HFFc6 (cell line): ENCODE measurements around the gene PDE4D. TPM values are rescaled to one million over a fixed set of nuclear protein-coding genes. Genes with fewer than 3 reads are reported as not detected.

Experiments used
- DNase-seq: peaks from one replicate; pipeline ENCODE4 v3.0.0-alpha.2; 2018
- H3K27ac Mint-ChIP-seq: 2 replicates; pipeline ENCODE4 v1.8.0; 2020; ENCODE audit warnings: mild to moderate bottlenecking, mixed read lengths
- H3K27me3 Mint-ChIP-seq: 2 replicates; pipeline ENCODE4 v1.8.0; 2021; ENCODE audit warnings: mild to moderate bottlenecking, moderate library complexity, mixed read lengths; ENCODE audit not compliant: insufficient read depth
- H3K36me3 Mint-ChIP-seq: 2 replicates; pipeline ENCODE4 v1.8.0; 2021; ENCODE audit warnings: low read depth, mixed read lengths
- H3K4me1 Mint-ChIP-seq: 2 replicates; pipeline ENCODE4 v1.8.0; 2020; ENCODE audit warnings: low read depth, mixed read lengths
- H3K4me3 Mint-ChIP-seq: 2 replicates; pipeline ENCODE4 v1.8.0; 2020; ENCODE audit warnings: mild to moderate bottlenecking, moderate library complexity, mixed read lengths
- H3K9me3 Mint-ChIP-seq: 2 replicates; pipeline ENCODE4 v1.8.0; 2020; ENCODE audit warnings: mild to moderate bottlenecking, mixed read lengths
- total RNA-seq, 6 experiments: library from RNA; stranded (reverse); fragmentation: NEBNext Ultra II Directional; extraction: Animal tissue kit (Norgen Biotek cat#: 25700); gene quantifications; 2 replicates in 1 of 6; 3 replicates in 5 of 6; pipeline ENCODE4 v1.2.3, GENCODE V29; 2021
- TF ChIP-seq, protein P1 (sequence below): fragments of 200-600 bp; sonication (generic); IDR thresholded peaks from 2 replicates; pipeline ENCODE4 v1.5.0; 2021; ENCODE audit warnings: antibody characterized with exemption, mild to moderate bottlenecking

Gene PDE4D
- total RNA-seq, 6 experiments from 2014 or later, result 1.8 to 7.3 (median 6.2) TPM

DNA sequence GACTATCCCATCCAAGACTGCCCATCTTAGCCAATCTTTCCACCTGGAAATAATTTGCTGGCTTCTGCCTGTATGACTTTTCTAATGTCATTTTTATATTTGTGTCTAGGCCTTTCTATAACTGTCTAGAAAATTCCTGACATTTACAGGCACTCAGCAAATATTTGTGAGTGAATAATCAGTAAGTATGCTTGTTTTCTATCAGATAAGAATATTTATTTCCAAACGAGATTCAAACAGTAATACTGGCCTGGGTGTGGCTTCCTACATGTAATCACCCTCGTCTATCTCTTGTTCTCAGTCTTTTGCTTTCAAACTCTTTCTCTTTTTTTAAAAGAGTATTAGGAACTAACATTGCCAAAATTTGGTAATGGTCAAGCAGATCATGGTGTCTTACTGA is 844.4 kb downstream of the PDE4D start:
- Mint-ChIP-seq H3K27me3 (peaks cover 4% of the 10 kb centered on the region), H3K36me3 (no peaks in the 10 kb centered on the region), H3K27ac (no peak overlapping the region), H3K4me3 (no peak overlapping the region), H3K9me3 (no peaks in the 10 kb centered on the region), H3K4me1 (no peaks in the 10 kb centered on the region)
- DNase-seq, result no peak
- TF ChIP-seq, protein P1, sequence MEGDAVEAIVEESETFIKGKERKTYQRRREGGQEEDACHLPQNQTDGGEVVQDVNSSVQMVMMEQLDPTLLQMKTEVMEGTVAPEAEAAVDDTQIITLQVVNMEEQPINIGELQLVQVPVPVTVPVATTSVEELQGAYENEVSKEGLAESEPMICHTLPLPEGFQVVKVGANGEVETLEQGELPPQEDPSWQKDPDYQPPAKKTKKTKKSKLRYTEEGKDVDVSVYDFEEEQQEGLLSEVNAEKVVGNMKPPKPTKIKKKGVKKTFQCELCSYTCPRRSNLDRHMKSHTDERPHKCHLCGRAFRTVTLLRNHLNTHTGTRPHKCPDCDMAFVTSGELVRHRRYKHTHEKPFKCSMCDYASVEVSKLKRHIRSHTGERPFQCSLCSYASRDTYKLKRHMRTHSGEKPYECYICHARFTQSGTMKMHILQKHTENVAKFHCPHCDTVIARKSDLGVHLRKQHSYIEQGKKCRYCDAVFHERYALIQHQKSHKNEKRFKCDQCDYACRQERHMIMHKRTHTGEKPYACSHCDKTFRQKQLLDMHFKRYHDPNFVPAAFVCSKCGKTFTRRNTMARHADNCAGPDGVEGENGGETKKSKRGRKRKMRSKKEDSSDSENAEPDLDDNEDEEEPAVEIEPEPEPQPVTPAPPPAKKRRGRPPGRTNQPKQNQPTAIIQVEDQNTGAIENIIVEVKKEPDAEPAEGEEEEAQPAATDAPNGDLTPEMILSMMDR, result no peak

DNA sequence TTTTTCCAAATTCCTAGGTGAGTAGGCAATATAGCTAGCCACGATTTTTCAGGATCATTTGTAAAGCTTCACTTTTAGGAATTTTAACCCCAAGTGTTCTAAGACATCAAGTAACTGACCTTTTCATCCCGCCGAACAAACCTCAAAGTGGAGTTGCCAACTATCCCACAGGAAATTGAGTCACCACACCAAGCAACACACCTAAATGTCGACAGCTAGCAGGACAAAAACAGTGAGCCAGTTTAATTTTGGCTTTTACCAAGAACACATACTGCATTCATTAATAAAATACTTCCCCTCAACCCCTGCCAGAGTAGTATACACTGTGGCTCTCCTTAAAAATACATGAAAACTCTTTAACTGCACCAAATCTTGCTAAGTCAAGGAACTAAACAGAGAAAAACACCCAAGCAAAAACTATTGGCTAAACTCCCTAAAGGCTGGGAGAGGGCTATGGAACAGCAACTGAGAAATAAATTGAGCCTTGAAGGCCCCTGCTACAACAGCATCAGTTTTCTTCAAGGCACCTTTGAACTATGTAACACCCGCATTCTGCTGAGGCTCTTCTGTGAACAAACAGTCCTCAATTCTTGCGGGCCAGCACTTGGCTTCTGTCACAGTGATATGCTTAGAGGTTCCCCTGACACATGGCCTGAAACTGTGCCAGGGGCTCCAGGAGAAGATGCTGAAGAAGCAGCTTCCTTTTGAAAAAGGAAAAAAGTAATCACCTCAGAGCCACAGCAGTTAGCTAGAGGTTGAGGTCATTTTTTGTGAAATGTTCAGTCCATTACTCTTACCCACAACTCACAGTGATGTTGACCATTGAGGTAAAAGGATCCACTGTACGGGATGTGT is 851.1 kb downstream of the PDE4D start:
- Mint-ChIP-seq H3K4me3 (no peak overlapping the region), H3K4me1 (peaks cover 38% of the 10 kb centered on the region), H3K36me3 (no peaks in the 10 kb centered on the region), H3K27ac (no peak overlapping the region), H3K9me3 (no peaks in the 10 kb centered on the region), H3K27me3 (peaks cover 5% of the 10 kb centered on the region)
- no peak for DNase-seq
- TF ChIP-seq, protein P1, result no peak

DNA sequence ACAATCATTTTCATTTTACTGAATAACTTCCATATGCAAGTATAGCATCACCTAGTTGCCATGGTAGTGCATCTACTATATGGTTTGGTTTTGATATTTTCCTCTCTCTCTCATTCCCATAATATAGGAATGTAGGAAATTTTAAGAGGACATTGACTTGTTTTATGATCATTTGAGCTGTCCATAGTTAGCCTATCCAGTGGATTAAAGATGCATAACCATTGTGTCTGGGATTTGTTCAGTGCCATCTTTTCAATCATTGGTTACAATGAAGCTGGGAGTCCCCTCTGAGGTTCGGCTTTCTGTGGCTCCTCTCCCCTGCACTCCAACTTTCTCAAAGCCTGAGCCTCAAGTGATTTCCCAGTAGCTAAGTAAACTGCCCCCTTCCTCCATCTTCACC is 852.2 kb downstream of the PDE4D start:
- Mint-ChIP-seq H3K27me3 (peaks cover 5% of the 10 kb centered on the region), H3K4me1 (peaks cover 49% of the 10 kb centered on the region), H3K27ac (no peak overlapping the region), H3K9me3 (no peaks in the 10 kb centered on the region), H3K36me3 (no peaks in the 10 kb centered on the region), H3K4me3 (no peak overlapping the region)
- DNase-seq, result no peak
- TF ChIP-seq, protein P1, result no peak

DNA sequence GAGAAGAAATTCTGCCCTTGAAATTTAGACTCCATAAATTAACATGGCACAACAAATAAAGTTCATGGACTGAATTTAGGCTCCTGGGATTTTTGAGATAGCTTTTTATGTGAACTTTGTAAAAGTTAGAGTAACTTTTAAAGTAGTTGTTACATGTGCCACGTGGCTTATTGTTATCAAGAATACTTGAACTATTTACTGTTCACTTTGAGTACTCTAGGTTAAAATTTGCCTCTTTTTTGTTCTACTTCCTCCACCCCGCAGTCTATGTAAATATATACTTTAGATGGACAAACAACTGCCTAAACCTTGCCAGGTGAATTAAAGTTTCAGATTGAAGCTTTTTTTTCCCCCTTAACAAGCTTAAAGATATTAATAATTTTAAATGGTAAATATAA is 852.7 kb downstream of the PDE4D start:
- H3K4me1 Mint-ChIP-seq, result peaks cover 54% of the 10 kb centered on the region
- H3K4me3 Mint-ChIP-seq, result no peak overlapping the region
- TF ChIP-seq, protein P1, result no peak
- DNase-seq, result no peak
- H3K9me3 Mint-ChIP-seq, result no peaks in the 10 kb centered on the region
- H3K36me3 Mint-ChIP-seq, result no peaks in the 10 kb centered on the region
- peaks cover 1% of the 10 kb centered on the region; the same call in 1 of the 2 replicates for H3K27me3 Mint-ChIP-seq
- no peak overlapping the region for H3K27ac Mint-ChIP-seq

DNA sequence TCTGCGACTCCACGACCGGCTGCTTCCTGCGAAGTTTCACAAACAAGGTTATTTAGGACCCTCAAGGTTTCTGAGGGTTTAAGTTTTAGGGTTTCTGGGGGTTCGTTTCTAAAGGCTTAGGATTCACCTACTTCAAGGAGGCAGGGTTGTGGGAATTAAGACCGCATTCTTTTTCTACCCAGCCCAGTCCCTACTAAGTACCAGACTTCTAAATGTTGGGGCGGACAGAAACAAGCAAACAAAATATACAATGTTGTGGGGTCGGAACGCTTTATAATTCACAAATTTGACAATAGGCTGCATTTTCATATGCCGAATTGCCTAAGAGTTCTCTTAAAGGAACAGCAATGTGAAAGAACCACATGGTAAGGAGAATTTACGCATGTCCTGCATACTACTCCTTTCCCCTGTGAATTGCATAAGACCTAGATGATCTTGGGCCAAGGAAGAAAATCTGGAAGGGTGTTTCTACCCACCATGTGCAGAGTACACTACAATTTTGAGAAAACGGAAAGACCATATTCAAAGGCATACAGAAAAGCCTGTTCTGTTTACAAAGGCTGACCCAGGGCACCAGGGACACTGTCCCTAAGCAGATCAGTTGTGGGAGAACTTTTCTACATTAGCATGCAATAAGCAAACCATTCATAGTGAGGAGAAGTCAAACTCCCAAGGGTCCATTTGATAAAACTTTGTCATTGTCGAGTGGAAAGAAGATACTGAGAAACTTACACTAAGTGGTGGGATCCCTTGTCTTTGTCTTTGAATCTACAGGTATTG is 853.3 kb downstream of the PDE4D start:
- no peak for DNase-seq
- H3K27me3 Mint-ChIP-seq, result peaks cover 1% of the 10 kb centered on the region; the same call in 1 of the 2 replicates
- TF ChIP-seq, protein P1, result no peak

More for the DNA sequence above, 853.3 kb downstream of the PDE4D start:
- peak overlapping the region; percentile 93 for H3K4me3 Mint-ChIP-seq
- H3K27ac Mint-ChIP-seq, result no peak overlapping the region
- H3K9me3 Mint-ChIP-seq, result no peaks in the 10 kb centered on the region
- H3K36me3 Mint-ChIP-seq, result no peaks in the 10 kb centered on the region
- peaks cover 60% of the 10 kb centered on the region for H3K4me1 Mint-ChIP-seq
